ENCODE data around the gene KIAA1671.
"Not testable (repeated sequence)": the region's sequence is repeated elsewhere in the genome, so short reads cannot be mapped to it uniquely, and the experiment has no call there.

DNA sequence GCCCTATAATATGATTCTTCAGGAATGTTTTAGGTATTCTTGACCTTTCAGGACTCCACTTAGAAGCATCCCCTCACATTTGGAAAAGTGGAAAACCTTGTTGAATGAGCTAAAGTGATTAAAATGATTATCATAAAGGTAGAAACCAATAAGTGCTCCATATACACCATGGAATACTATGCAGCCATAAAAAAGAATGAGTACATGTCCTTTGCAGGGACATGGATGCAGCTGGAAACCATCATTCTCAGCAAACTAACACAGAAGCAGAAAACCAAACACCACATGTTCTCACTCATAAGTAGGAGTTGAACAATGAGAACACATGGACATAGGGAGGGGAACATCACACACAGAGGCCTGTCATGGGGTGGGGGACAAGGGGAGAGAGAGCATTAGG lies 281.2 kb downstream of the KIAA1671 start:
- TF ChIP-seq POLR2AphosphoS5, POLR2A (IDR thresholded peaks at IDR 0.05; ENCODE audit: low read depth, low read length): not testable (repeated sequence)

All from GM12891 (cell line).